Tibial artery (tissue), 4 donors: ENCODE data around the gene FCHO2.

Experiments used
- DNase-seq, 2 donors: peaks; one replicate each; pipeline ENCODE4 v3.0.0-alpha.2; 2019
- H3K27ac ChIP-seq, 2 donors: fragments of 200-600 bp; sonication (generic) in 1 of 2; 1 replicate in 1 of 2; 2 replicates in 1 of 2; pipeline ENCODE4 v1.5.1; 2018 to 2019; ENCODE audit warnings: mild to moderate bottlenecking in 1 of 2
- H3K27me3 ChIP-seq, 2 donors: fragments of 200-600 bp; sonication (generic) in 1 of 2; one replicate each; pipeline versions ENCODE4 v1.5.1 to v1.6.0; 2016 to 2019
- H3K36me3 ChIP-seq, 3 donors: fragments of 200-600 bp; sonication (generic) in 2 of 3; one replicate each; pipeline ENCODE4 v1.5.1; 2016 to 2019; ENCODE audit warnings: mild to moderate bottlenecking in 2 of 3
- H3K4me1 ChIP-seq, 4 donors: fragments of 200-600 bp; sonication (generic) in 2 of 4; 1 replicate in 3 of 4; 2 replicates in 1 of 4; pipeline ENCODE4 v1.5.1; 2016 to 2019
- H3K4me3 ChIP-seq, 2 donors: fragments of 200-600 bp; sonication (generic) in 1 of 2; 1 replicate in 1 of 2; 2 replicates in 1 of 2; pipeline ENCODE4 v1.5.1; 2018 to 2019; ENCODE audit warnings: mild to moderate bottlenecking in 2 of 2
- H3K9me3 ChIP-seq, 3 donors: fragments of 200-600 bp; sonication (generic) in 1 of 3; one replicate each; pipeline ENCODE4 v1.5.1; 2016 to 2019
- CTCF ChIP-seq, 2 experiments: fragments of 200-600 bp in 1 of 2; fragments of 450-650 bp in 1 of 2; IDR thresholded peaks; one replicate each; pipeline ENCODE4 v1.5.1; 2017 to 2019; ENCODE audit warnings: antibody characterized with exemption in 2 of 2, mild to moderate bottlenecking in 1 of 2, moderate library complexity in 1 of 2
- intact Hi-C: fragments of 100-400 bp; cut with DNase I; formaldehyde crosslinking; loops from one replicate; pipeline ENCODE4 v1.15.0; 2023; ENCODE audit warnings: low total_unique reads

Gene FCHO2

GRCh38 chr5:72949481-72949880, 6.4 kb upstream of the FCHO2 start:
- H3K9me3 ChIP-seq: no peaks in the 10 kb centered on the region
- TF ChIP-seq CTCF (IDR thresholded peaks at IDR 0.05): no peak
- H3K4me3 ChIP-seq: no peak overlapping the region
- no peaks in the 10 kb centered on the region for H3K36me3 ChIP-seq
- no peaks in the 10 kb centered on the region for H3K27me3 ChIP-seq
- no peak for DNase-seq
- intact Hi-C loops: no loop called here
- H3K4me1 ChIP-seq: peaks cover 0 to 5% (median 0%) of the 10 kb centered on the region in 4 donors
- no peak overlapping the region for H3K27ac ChIP-seq

- DNase-seq: no peak
- H3K36me3 ChIP-seq: no peaks in the 10 kb centered on the region
- intact Hi-C loops: loop anchor here (10.0 kb wide), 1 partner anchor 97 kb away; no protein-coding TSS in a partner anchor
- H3K27ac ChIP-seq: no peak overlapping the region
- H3K9me3 ChIP-seq: no peaks in the 10 kb centered on the region
- no peaks in the 10 kb centered on the region for H3K27me3 ChIP-seq
- H3K4me3 ChIP-seq: no peak overlapping the region
- TF ChIP-seq CTCF (IDR thresholded peaks at IDR 0.05): no peak
- peaks cover 0 to 15% (median 3%) of the 10 kb centered on the region in 4 donors for H3K4me1 ChIP-seq
Observed at GRCh38 chr5:72951671-72952468, 4.0 kb upstream of the FCHO2 start.

- Histone ChIP-seq H3K27me3 (no peaks in the 10 kb centered on the region), H3K27ac (peak overlapping the region; percentile 98), H3K4me1 (peaks cover 0 to 39% (median 9%) of the 10 kb centered on the region in 4 donors), H3K9me3 (no peaks in the 10 kb centered on the region), H3K4me3 (peak overlapping the region in 1 of 2 donors; percentile 92), H3K36me3 (no peaks in the 10 kb centered on the region)
- no peak for TF ChIP-seq CTCF (IDR thresholded peaks at IDR 0.05)
- intact Hi-C loops: loop anchor here (10.0 kb wide), 1 partner anchor 100 kb away; no protein-coding TSS in a partner anchor
- DNase-seq: no peak
Observed at GRCh38 chr5:72954389-72954788, 1.5 kb upstream of the FCHO2 start.

GRCh38 chr5:72955143-72955767, 586 bp upstream of the FCHO2 start:
- no peaks in the 10 kb centered on the region for H3K9me3 ChIP-seq
- peak overlapping the region; percentile 87 to 92 for H3K4me3 ChIP-seq
- H3K27me3 ChIP-seq: no peaks in the 10 kb centered on the region
- H3K4me1 ChIP-seq: peaks cover 0 to 39% (median 9%) of the 10 kb centered on the region in 4 donors
- no peak for TF ChIP-seq CTCF (IDR thresholded peaks at IDR 0.05)
- no peak for DNase-seq
- no peaks in the 10 kb centered on the region for H3K36me3 ChIP-seq
- intact Hi-C loops: loop anchor here (10.0 kb wide), 1 partner anchor 100 kb away; no protein-coding TSS in a partner anchor
- peak overlapping the region; percentile 98 for H3K27ac ChIP-seq

- no peak for TF ChIP-seq CTCF (IDR thresholded peaks at IDR 0.05)
- no peaks in the 10 kb centered on the region for H3K36me3 ChIP-seq
- no peaks in the 10 kb centered on the region for H3K27me3 ChIP-seq
- peak; percentile 57 to 74 for DNase-seq
- no peaks in the 10 kb centered on the region for H3K9me3 ChIP-seq
- peak overlapping the region; percentile 98 for H3K27ac ChIP-seq
- peaks cover 0 to 39% (median 9%) of the 10 kb centered on the region in 4 donors for H3K4me1 ChIP-seq
- peak overlapping the region; percentile 87 to 92 for H3K4me3 ChIP-seq
- intact Hi-C loops: loop anchor here (10.0 kb wide), 1 partner anchor 102 kb away; no protein-coding TSS in a partner anchor
Observed at GRCh38 chr5:72956324-72957140, 691 bp downstream of the FCHO2 start.
